Loucy (cell line): ENCODE data around the gene SHROOM2.

Experiments used
- H2AFZ ChIP-seq: fragments of 200-600 bp; sonication (generic); 2 replicates; pipeline ENCODE4 v1.6.0; 2016; ENCODE audit warnings: antibody characterized with exemption, mild to moderate bottlenecking, low read length, moderate library complexity
- H3F3A ChIP-seq: fragments of 200-600 bp; 2 replicates; pipeline ENCODE4 v1.6.0; 2016; ENCODE audit warnings: antibody characterized with exemption, low read depth, mild to moderate bottlenecking
- H3K27me3 ChIP-seq: fragments of 200-600 bp; sonication (generic); 2 replicates; pipeline ENCODE4 v1.6.1; 2014; ENCODE audit warnings: low read length, mild to moderate bottlenecking; ENCODE audit not compliant: insufficient read depth, poor library complexity, severe bottlenecking
- H3K36me3 ChIP-seq: fragments of 200-600 bp; sonication (generic); 2 replicates; pipeline ENCODE4 v1.6.1; 2016; ENCODE audit warnings: low read length; ENCODE audit not compliant: insufficient read depth
- H3K4me1 ChIP-seq: fragments of 200-600 bp; sonication (generic); 2 replicates; pipeline ENCODE4 v1.5.1; 2014; ENCODE audit warnings: low read length, mild to moderate bottlenecking; ENCODE audit not compliant: insufficient read depth, poor library complexity, severe bottlenecking
- H3K4me2 ChIP-seq: fragments of 200-600 bp; sonication (generic); 2 replicates; pipeline ENCODE4 v1.6.0; 2014; ENCODE audit warnings: antibody characterized with exemption, low read length, low read depth, mild to moderate bottlenecking; ENCODE audit not compliant: poor library complexity, severe bottlenecking
- H3K4me3 ChIP-seq: fragments of 200-600 bp; sonication (generic); 2 replicates; pipeline ENCODE4 v1.5.1; 2014; ENCODE audit warnings: low read length, mild to moderate bottlenecking, mixed read lengths; ENCODE audit not compliant: poor library complexity, severe bottlenecking
- H3K79me2 ChIP-seq: fragments of 200-600 bp; sonication (generic); 2 replicates; pipeline ENCODE4 v1.6.1; 2014; ENCODE audit warnings: low read length; ENCODE audit not compliant: insufficient read depth
- H3K9ac ChIP-seq: fragments of 200-600 bp; sonication (generic); 2 replicates; pipeline ENCODE4 v1.6.0; 2014; ENCODE audit warnings: mild to moderate bottlenecking, low read depth, low read length, moderate library complexity; ENCODE audit not compliant: poor library complexity, severe bottlenecking
- H3K9me2 ChIP-seq: fragments of 200-600 bp; sonication (generic); replicated peaks from 2 replicates; pipeline ENCODE4 v1.6.1; 2016; ENCODE audit warnings: low read depth, low read length, mixed read lengths
- H3K9me3 ChIP-seq: fragments of 200-600 bp; sonication (generic); 2 replicates; pipeline ENCODE4 v1.6.1; 2014; ENCODE audit warnings: mild to moderate bottlenecking, antibody characterized with exemption, low read length, low read depth; ENCODE audit not compliant: insufficient read depth
- H4K20me1 ChIP-seq: fragments of 200-600 bp; sonication (generic); 2 replicates; pipeline ENCODE4 v1.6.0; 2014; ENCODE audit warnings: antibody characterized with exemption, low read length, mild to moderate bottlenecking; ENCODE audit not compliant: insufficient read depth, poor library complexity, severe bottlenecking
- EZH2phosphoT487 ChIP-seq: fragments of 200-600 bp; IDR thresholded peaks from 2 replicates; pipeline ENCODE4 v1.6.1; 2018; ENCODE audit warnings: antibody characterized with exemption, mild to moderate bottlenecking, moderate library complexity, borderline replicate concordance
- TF ChIP-seq, protein P1 (sequence below): fragments of 200-600 bp; sonication (generic); conservative IDR thresholded peaks from 2 replicates; pipeline ENCODE4 v1.5.1; 2014; ENCODE audit warnings: mild to moderate bottlenecking, antibody characterized with exemption, low read length

The SHROOM2 gene

DNA sequence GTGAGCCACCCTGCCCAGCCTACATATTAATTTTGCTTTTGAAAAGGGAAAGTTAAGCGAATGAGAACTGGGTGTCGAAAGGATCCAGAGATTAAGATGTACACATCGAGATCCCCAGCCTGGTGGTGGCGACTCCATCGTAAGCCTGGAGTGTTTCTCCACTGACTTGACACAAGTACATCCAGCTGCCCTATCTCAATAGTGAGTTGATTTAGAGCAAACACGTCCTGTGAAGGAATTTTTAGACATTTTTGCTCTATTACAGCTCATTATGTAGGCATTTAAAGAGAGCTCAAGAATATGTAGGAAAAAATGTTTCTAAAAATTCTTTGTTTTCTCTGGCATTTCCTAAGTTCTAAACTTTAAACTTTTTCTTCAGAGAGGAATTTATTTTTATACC lies 169.3 kb downstream of the SHROOM2 start:
- no peak overlapping the region for H2AFZ ChIP-seq
- H3K79me2 ChIP-seq: no peaks in the 10 kb centered on the region
- no peak overlapping the region for H3K9ac ChIP-seq
- no peaks in the 10 kb centered on the region for H3K9me2 ChIP-seq
- no peak overlapping the region for H3K4me3 ChIP-seq
- no peaks in the 10 kb centered on the region for H3K36me3 ChIP-seq
- H3K4me2 ChIP-seq: no peak overlapping the region
- H3K4me1 ChIP-seq: no peaks in the 10 kb centered on the region
- H3K9me3 ChIP-seq: no peaks in the 10 kb centered on the region
- H4K20me1 ChIP-seq: no peaks in the 10 kb centered on the region
- no peaks in the 10 kb centered on the region for H3K27me3 ChIP-seq
- H3F3A ChIP-seq: no peaks in the 10 kb centered on the region
- TF ChIP-seq, protein P1, sequence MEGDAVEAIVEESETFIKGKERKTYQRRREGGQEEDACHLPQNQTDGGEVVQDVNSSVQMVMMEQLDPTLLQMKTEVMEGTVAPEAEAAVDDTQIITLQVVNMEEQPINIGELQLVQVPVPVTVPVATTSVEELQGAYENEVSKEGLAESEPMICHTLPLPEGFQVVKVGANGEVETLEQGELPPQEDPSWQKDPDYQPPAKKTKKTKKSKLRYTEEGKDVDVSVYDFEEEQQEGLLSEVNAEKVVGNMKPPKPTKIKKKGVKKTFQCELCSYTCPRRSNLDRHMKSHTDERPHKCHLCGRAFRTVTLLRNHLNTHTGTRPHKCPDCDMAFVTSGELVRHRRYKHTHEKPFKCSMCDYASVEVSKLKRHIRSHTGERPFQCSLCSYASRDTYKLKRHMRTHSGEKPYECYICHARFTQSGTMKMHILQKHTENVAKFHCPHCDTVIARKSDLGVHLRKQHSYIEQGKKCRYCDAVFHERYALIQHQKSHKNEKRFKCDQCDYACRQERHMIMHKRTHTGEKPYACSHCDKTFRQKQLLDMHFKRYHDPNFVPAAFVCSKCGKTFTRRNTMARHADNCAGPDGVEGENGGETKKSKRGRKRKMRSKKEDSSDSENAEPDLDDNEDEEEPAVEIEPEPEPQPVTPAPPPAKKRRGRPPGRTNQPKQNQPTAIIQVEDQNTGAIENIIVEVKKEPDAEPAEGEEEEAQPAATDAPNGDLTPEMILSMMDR: no peak
- no peak for TF ChIP-seq EZH2phosphoT487

DNA sequence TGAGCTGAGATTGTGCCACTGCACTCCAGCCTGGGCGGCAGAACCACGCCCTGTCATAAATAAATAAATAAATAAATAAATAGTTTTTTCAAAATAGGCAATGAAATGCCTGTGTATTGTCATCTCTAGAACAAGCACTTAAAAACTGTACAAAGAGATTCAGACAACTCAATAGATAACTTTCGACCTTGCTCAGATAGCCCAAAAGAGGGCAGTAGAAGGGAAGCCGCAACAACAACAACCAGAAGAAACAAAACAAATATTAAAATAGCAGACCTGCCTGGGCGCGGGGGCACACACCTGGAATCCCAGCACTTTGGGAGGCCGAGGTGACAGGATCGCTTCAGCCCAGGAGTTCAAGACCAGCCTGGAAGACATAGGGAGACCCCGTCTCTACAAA lies 171.5 kb downstream of the SHROOM2 start:
- Histone ChIP-seq H3K4me1 (no peaks in the 10 kb centered on the region), H2AFZ (no peak overlapping the region), H3F3A (no peaks in the 10 kb centered on the region), H3K9me2 (no peaks in the 10 kb centered on the region), H3K4me2 (no peak overlapping the region), H4K20me1 (no peaks in the 10 kb centered on the region), H3K36me3 (no peaks in the 10 kb centered on the region), H3K9me3 (no peaks in the 10 kb centered on the region), H3K79me2 (no peaks in the 10 kb centered on the region), H3K27me3 (no peaks in the 10 kb centered on the region), H3K9ac (no peak overlapping the region), H3K4me3 (no peak overlapping the region)
- TF ChIP-seq, protein P1: no peak
- no peak for TF ChIP-seq EZH2phosphoT487

DNA sequence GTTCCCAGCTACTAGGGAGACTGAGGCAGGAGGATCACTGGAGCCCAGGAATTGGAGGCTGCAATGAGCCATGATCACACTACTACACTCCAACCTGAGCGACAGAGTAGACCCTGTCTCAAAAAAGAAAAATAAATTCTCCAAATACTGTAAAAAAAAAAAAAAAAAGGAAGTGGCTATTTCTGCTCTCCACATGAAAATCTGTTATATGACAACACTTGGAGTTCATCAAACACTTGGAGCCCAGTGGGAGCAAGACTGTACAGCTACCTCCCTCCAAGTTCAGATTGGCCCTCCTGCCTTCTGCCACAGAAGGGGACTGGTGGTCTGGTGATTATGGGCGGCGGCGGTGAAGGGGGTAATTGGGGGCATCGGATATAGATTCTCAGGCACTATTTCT lies 172.0 kb downstream of the SHROOM2 start:
- H3K4me2 ChIP-seq: no peak overlapping the region

More for the DNA sequence above, 172.0 kb downstream of the SHROOM2 start:
- H3K9ac ChIP-seq: no peak overlapping the region
- TF ChIP-seq, protein P1: no peak
- TF ChIP-seq EZH2phosphoT487: no peak
- no peaks in the 10 kb centered on the region for H3K79me2 ChIP-seq
- H3K4me3 ChIP-seq: no peak overlapping the region
- H3K9me2 ChIP-seq: no peaks in the 10 kb centered on the region
- no peaks in the 10 kb centered on the region for H3K27me3 ChIP-seq
- no peaks in the 10 kb centered on the region for H4K20me1 ChIP-seq
- H3K36me3 ChIP-seq: no peaks in the 10 kb centered on the region
- no peaks in the 10 kb centered on the region for H3K9me3 ChIP-seq
- H3K4me1 ChIP-seq: no peaks in the 10 kb centered on the region
- no peaks in the 10 kb centered on the region for H3F3A ChIP-seq
- no peak overlapping the region for H2AFZ ChIP-seq
